ENCODE results near the gene KIAA1671.

The KIAA1671 gene

DNA sequence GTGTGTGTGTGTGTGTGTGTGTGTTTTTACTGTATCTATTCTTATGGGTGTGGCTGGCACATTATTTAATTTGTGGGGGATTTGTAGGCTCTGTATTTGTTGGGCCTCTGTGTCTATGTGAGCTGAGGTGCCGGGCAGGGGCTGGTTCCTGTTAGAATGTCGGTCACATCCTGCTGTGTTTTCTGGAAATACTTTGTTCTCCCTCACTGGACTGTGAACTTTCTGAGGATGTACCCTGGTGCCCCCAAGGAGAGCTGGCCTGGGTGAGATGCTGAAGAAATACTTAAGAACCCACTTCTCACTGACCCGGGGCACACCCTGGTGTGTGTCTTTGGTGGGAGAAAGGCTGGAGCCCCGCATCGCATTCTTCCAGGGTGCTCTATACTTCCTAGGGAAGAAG lies 28.6 kb downstream of the KIAA1671 start:
- DNase-seq (ENCODE audit: low read depth, low spot score), result no peak

DNA sequence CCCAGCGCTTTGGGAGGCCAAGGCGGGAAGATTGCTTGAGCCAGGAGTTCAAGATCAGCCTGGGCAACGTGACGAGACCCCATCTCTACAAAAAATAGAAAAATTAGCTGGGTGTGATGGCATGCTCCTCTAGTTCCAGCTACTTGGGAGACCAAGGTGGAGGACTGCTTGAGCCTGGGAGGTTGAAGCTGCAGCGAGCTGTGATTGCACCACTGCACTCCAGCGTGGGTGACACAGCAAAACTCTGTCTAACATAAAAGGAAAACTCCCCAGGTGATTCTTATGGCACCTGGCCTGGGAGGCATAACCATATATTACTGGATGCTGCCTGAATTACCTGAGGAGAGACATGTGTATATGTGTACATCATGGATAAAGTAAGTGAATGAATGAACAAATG lies 29.1 kb downstream of the KIAA1671 start:
- DNase-seq (ENCODE audit: low read depth, low spot score), result no peak

DNA sequence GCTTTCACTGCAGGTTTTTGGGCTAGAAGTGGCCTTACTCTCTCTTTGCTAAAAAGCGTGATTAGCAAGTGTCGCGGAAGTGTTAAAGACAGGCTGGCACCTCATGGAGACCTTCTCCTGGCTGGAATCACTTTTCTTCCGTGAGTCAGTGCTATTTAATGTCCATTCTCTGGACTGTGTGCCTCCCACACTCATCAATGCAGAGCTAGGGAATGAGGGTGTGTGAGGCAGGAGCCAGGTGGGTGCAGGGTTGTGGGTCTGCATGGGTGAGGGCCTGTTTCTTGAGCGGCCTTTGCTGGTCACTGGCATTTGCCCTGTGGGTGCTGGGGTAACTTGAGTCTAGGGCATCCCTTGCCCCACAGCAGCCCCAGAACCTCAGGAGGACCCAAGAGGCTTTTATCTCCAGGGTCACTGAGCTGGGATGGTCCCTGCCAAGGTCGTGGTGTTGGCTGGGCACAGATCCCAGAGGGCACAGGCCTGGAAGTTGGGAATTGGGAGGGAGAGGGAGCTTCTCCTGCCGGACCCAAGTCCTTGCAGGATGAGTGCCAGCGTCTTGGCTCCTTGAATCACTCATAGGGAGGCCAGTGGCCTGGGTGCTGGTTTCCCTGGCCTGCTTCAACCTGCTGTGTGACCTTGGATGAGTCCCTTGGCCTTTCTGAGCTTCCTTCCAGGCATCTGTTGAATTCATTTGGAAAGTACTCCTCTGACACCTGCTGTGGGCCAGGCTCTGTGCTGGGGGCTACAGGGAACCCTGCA lies 30.0 kb downstream of the KIAA1671 start:
- DNase-seq (ENCODE audit: low read depth, low spot score), result no peak

DNA sequence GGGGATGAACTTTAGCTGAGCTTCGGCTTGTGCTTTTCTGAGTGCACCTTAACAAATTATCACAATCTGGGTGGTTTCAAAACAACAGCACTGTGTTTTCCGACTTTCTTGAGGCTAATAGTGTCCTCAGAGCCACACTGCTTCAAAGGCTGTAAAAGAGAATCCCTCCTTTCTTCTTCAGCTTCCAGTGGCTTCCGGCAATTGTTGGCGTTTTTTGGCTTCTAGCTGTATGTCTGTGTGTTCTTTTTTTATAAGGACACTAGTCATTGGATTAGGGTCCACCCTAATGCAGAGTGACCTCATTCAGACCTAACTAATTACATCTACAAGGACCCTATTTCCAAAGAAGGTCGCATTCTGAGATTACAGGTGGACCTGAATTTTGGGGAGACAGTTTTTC lies 30.6 kb downstream of the KIAA1671 start:
- no peak for DNase-seq (ENCODE audit: low read depth, low spot score)

DNA sequence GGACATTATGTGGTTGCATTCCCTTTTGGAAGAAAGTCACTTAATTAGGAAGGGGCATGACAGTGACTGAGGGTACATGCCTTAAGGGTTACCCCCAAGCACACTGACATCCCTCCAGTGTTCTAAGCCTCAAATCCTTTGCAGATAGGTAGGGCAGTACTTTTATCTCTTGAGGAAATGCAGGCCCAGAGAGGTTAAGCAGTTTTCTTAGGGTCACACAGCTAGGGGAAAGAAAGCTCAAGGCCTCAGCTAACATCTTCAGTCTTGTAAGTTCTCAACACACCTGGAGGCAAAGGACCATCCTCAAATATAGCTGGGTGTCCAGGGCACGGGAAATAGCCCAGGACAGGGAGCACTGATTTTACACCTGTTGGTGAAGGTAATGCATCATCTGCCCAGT lies 31.6 kb downstream of the KIAA1671 start:
- DNase-seq (ENCODE audit: low read depth, low spot score), result no peak

DNA sequence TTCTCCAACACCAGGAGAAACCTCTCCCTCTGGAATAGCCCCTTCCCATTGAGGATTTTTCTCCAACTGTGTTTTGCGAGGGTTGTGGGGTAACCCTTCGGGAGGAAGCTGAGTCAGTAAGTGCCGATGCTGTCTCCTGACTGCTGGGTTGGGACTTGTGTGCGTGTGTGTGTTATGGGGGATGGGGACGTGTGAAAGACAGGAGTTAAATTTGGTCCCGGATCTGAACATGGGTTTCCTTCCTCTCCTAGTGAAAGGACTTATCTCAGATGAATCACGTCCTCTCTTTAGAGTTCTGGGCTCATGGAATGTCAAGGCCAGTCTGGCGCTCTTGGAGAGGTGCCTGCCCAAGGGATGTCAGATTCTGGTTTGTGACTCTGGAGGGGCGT lies 33.3 kb downstream of the KIAA1671 start:
- no peak for DNase-seq (ENCODE audit: low read depth, low spot score)

DNA sequence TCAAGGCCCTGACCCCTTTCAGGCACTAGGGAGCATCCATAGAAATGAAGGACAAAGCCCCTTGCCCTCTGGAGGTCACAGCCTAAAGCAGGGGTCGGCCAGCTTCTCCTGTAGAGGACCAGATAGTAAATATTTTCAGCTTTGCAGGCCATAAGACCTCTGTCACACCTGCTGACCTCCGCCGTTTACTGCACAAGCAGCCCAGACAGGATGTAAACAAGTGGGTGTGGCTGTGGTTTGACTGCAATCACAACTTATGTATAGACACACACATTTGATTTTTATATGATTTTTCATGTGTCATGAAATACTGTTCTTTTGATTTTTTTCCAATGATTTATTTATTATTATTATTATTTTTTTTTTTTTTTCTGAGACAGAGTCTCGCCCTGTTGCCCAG lies 34.3 kb downstream of the KIAA1671 start:
- no peak for DNase-seq (ENCODE audit: low read depth, low spot score)

DNA sequence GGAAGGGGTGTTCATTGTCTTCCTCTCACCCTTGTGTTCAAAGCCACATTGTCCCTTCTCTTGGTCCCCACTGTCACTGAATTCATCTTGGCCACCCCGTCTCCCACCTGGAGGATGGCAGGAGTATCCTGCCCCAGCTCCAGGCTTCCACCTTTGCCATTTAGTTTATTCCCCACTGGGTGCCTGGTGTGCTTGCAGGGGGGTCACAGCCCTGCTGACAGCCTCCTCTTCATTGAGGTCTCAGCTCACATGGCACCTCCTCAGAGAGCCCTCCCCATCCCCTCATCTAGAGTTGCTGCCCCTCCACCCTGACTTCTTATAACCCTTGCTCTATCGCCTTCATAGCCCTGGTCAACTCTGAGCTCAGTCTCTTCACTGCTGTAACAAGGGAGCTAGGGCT lies 36.6 kb downstream of the KIAA1671 start:
- no peak for DNase-seq (ENCODE audit: low read depth, low spot score)

DNA sequence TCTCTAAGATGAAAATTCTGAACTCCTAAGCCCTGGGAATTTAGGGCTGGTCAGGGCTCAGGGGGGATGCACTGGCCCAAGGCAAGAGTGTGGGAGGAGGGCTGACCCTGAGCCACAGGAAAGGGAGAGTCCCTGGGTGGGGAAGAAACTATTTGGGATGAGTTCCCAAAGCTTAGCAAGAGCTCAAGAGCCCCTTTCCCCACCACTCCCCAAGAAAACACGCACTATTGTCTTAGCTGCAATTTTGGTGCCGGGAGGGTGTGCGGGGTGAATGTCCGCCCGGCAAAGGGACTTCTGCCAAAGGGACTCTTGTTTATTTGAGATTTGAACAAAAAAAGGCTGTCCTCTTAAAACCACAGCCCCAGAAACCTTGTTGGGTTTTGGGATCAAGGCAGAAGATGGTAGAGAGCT lies 37.0 kb downstream of the KIAA1671 start:
- DNase-seq (ENCODE audit: low read depth, low spot score), result no peak

DNA sequence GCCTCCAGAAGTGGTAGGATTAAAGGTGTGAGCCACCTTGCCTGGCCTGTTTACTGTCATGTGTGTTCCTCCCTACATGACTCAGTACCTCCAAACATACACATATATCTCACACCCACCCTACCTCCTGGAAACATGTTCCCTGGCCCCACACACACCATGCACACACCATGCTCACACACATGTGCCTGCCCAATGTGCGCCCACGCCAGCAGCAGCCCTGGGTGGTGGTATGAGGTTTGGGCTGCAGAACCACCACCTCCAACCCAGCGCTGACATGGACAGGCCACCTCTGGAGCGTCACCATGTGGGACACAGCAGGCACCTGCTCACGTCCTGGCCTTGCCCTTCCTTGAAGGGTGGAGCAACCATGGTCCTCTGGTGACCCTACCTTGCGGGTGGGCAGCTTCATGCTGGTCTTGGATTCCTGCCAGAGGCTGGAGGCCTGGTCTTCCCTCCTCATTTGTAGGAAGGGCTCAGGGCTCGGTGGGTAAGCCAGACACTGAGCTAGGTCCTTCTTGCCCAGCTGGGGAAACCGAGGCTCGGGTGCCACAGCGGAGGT lies 37.9 kb downstream of the KIAA1671 start:
- DNase-seq (ENCODE audit: low read depth, low spot score), result no peak

DNA sequence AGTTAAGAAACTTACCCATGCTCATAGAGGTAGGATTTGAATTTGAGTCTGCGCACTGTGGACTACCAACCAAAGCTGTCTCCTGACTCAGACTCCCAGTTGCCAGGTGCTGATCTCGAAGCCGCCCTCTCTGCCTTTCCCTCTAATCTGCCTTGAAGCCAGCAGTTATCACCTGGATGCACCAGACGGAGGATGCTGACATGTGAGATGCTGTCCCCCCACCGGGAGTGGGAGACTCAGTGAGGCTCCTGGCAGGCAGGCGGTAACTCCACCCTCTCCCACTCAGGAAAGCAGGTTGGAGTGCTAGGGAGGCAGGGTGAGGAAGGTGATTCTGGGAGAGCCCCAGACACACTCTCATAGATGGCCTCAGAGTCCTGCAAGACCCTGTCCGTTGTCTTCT lies 40.4 kb downstream of the KIAA1671 start:
- DNase-seq (ENCODE audit: low read depth, low spot score), result no peak

DNA sequence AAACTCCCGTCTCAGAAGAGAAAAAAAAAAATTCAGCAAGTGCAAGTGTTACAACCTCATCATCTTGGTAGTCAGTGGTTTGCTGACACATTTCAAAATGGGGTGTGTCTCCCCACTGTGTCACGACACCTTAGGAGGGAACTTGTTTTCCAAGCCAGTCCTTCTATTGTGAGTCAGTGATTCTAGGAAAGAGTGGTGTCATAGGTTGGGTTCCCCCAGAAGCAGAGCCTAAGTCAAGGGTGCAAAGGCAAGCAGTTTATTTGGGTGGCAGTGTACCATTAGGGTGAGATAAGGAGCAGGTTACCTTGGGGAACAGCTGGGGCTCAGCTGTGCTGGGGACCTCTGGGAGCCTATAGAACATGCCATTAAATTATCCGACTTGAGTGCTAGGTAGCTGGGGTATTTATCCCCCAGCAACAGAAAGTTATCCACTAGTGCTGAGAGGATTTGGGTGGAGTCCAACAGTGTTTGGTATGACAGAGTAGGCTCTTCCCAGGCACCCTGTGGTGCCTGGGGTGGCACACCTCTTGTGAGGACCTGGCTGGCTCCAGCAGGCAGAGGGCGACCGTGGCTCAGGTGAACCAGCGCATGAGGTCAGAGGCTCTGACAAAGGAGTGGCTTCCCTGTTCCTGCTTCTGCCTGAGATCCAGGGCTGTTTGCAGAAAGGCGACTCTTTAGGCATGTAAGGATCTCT lies 41.7 kb downstream of the KIAA1671 start:
- DNase-seq (ENCODE audit: low read depth, low spot score), result no peak

DNA sequence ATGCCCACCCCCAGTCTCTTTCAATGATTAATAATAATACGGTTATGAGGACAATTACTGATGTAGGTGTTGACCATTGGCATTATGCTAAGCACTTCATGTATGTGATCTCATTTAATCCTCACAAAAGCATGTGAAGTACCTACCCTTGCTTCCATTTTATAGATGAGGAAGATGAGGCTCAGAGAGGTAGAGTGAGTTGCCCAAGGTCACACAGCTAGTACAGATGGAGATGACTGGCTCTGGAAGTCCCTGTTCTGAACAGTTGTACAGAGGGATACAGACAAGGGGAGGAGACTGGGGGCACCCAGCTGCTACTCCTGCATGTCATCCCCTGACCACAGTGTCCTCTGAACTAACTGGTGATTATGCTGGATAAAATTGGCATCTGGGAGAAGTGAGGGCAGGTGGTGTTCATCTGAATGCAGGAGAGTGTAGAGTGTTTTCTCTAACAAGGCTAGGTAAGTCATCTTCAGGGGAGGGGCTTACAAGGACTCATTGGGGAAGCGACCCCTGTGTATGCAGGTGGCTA lies 43.2 kb downstream of the KIAA1671 start:
- no peak for DNase-seq (ENCODE audit: low read depth, low spot score)

DNA sequence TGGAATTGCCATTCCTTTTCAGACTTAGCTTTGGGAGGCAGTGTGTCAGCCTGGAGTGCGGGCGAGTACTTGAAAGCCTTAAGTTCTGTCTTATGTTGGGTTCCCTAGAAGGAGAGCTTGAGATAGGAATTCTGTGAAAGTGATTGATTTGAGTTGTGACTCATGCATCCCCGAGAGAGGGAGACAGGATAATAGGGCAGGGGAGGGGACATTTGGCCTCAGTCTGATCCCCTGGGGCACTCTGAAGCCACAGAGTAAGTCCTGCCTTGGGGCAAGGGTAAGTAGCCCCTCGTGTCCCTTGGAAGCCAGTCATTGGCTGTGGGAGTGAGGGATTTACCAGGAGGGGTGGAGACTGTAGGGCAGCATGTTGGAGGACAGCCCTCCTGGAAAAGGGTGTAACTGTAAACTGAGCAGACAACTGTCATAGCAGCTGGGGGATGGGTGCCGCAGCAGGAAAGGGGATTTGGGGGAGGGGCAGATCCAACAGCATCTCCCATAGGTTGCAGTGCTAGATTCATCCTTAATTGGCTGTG lies 44.0 kb downstream of the KIAA1671 start:
- DNase-seq (ENCODE audit: low read depth, low spot score), result no peak

DNA sequence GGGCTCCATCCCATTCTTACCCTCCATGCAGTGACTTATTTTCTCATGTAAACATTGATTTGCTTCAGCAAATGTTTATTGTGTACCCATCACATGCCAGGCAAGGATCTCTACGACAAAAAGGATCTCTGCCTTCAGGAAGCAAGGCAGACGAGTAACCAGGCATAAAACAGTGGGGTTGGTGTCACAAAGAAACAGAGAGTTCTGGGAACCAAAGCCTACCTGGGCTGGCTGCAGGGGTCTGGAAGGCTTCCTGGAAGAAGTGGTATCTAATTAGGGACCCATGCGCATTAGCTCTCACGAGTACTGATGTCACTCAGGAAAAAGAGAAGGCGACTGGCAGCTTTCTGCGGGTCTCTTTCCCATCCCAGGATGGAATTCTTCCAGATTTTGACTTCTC lies 44.5 kb downstream of the KIAA1671 start:
- no peak for DNase-seq (ENCODE audit: low read depth, low spot score)

DNA sequence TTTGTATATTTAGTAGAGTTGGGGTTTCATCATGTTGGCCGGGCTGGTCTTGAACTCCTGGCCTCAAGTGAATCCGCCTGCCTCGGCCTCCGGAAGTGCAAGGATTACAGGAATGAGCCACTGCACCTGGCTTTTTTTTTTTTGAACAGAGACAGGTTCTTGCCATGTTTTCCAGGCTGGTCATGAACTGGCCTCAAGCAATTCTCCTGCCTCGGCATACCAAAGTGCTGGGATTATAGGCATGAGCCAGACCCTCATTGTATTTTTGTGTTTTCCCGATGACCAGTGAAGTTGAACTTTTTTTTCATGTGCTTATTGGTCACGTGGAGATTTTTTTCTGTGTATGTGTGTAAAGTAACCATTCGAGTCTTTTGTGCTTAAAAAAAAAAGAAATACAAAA lies 48.2 kb downstream of the KIAA1671 start:
- no peak for DNase-seq (ENCODE audit: low read depth, low spot score)

DNA sequence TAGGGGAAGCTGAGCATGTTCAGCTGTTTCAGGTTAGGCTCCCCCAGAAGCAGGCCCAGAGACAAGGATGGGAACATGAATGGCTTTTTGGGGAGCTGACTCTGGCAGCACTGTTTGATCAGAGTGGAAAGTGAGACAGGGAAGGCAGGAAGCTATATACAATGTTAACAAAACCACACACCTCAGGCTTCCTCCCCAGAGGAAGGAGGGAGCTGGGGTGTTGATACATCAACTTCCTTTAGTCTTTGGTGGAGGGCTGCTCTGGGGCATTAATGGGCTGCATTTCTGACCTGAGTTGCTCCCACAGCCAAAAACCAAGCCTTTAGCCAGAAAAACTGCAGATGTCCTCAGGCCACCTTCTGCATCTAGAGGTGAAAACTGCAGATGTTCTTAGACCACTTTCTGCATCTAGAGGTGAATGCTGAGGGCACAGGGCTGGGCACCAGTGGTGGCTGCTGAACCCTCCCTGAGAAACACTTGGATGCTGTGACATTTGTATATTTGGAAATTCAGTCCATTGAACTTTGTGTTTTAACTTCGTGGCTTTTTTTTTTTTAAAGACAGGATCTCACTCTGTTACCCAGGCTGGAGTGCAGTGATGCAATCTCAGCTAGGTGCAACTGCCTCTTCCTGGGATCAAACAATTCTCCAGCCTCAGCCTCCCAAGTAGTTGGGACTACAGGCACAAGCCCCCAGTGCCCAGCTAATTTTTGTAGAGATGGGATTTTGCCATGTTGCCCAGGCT lies 49.9 kb downstream of the KIAA1671 start:
- no peak for DNase-seq (ENCODE audit: low read depth, low spot score)

DNA sequence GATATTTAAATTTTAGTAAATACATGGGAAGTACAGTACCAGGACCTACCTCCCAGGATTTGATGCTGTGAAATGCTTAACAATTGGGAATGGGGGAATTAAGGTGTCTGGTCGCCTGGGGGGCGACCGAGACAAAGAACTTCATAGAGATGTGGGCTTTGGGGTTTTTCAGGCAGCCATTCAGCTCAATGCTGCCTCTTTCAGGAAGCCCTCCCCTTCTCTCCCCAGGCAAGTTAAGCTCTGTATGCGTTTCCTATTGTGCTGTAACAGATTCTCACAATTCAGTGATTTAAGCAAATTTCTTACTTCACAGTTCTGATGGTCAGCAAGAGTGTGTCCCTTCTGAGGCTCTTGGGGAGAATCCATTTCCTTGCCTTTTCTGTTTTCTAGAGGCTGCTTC lies 53.8 kb downstream of the KIAA1671 start:
- no peak for DNase-seq (ENCODE audit: low read depth, low spot score)

DNA sequence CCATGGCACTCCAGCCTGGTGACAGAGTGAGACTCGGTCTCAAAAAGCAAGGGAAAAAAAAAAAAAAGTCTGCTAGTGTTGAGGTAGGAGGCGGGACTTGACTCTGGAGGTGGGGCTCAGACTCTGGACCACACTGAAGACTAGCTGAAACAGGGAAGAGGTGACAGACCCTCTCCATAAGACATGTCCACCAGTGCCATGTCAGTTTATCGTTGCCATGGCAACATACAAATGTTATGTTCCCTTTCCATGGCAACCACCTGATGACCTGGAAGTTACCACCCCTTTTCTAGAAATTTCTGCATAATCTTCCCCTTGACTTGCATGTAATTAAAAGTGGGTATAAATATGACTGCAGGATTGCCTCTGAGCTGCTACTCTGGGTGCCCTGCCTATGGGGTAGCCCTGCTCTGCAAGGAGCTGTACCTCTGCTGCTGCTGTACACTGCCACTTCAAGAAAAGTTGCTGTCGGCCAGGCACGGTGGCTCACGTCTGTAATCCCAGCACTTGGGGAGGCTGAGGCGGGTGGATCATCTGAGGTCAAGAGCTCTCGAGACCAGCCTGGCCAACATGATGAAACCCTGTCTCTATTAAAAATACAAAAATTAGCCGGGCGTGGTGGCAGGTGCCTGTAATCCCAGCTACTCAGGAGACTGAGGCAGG lies 55.1 kb downstream of the KIAA1671 start:
- DNase-seq (ENCODE audit: low read depth, low spot score), result no peak

DNA sequence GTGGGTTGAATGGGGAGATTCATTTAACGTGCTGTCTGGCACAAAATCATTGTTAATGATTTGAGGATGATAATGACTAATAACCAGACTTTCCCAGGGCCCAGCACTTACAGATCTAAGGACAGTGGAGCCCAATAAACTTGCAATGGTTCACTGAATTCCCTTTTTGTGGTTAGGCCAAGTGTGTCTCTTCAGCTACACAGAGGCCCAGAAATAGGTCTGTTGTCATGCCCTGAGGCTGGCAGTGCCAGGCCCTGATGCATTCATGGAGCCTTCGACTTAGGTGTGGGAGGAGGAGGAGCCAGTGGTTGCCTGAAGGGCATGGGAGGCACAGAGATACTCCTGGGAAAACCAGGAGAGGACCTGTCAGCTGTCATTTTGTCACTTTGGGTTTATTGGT lies 56.1 kb downstream of the KIAA1671 start:
- DNase-seq (ENCODE audit: low read depth, low spot score), result no peak

DNA sequence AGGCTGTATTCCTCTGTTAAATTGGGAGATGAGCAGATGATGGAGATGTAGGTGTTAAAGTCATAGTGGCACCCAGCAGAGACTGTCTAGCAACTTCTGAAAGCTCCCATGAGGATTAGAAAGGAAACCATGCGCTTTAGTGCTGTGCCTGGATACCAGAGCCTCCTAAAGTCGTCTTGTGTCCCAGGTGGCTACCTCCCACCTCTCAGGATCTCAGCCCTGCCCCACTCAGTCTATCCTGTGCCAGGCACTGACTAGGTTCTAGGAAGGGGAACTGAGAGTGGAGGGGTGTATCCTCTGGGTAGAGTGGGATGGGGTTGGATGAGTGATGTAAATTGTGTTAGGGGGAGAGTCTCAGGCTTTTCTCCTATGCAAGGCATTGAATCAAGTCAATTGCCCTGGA lies 60.2 kb downstream of the KIAA1671 start:
- no peak for DNase-seq (ENCODE audit: low read depth, low spot score)
